VCaP (cell line): ENCODE results near the gene SGF29.

Experiments used
- H3K27ac ChIP-seq: fragments of 450-650 bp; 2 replicates; pipeline ENCODE4 v1.5.1; 2017
- TF ChIP-seq, protein P1 (sequence below): fragments of 450-650 bp; conservative IDR thresholded peaks from 2 replicates; pipeline ENCODE4 v1.5.1; 2017; ENCODE audit warnings: mild to moderate bottlenecking, moderate library complexity

SGF29 gene

DNA sequence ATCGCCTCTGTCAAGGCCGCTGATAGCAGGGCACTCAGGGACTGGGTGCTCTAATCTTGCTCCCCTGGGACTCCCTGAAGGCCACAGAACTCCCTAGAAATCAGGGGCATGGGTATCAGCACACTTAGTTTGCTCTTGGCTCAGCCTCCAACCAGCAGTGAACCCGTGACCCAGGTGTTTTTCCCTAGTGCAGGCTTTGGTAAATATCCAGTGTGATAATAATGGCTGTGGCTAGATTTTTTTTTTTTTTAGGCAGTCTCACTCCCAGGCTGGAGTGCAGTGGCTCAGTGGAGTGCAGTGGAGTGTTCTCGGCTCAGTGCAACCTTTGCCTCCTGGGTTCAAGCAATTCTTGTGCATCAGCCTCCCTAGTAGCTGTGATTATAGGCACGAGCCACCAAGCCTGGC lies 25.3 kb upstream of the SGF29 start:
- TF ChIP-seq, protein P1, sequence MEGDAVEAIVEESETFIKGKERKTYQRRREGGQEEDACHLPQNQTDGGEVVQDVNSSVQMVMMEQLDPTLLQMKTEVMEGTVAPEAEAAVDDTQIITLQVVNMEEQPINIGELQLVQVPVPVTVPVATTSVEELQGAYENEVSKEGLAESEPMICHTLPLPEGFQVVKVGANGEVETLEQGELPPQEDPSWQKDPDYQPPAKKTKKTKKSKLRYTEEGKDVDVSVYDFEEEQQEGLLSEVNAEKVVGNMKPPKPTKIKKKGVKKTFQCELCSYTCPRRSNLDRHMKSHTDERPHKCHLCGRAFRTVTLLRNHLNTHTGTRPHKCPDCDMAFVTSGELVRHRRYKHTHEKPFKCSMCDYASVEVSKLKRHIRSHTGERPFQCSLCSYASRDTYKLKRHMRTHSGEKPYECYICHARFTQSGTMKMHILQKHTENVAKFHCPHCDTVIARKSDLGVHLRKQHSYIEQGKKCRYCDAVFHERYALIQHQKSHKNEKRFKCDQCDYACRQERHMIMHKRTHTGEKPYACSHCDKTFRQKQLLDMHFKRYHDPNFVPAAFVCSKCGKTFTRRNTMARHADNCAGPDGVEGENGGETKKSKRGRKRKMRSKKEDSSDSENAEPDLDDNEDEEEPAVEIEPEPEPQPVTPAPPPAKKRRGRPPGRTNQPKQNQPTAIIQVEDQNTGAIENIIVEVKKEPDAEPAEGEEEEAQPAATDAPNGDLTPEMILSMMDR = no peak
- H3K27ac ChIP-seq = peak overlapping the region; percentile 62

DNA sequence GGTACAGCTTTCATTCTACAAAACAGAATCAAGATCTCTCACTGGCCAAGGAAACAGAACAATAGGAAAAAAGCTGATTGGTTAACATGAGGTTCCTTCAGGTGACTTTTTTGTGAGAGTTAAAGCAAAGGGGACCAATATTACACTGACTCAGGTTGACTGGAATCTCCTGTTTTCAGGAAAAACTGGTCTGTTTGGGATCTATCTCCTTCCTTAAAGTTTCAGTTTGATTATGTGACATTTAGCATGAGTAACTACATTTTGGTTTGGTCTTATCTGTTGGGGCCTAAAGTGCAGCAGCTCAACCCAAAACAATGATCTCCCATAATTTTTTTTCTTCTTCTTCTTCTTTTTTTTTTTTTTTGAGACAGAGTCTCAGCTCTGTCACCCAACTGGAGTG lies 24.6 kb upstream of the SGF29 start:
- H3K27ac ChIP-seq = peak overlapping the region; percentile 62
- TF ChIP-seq, protein P1 = no peak

DNA sequence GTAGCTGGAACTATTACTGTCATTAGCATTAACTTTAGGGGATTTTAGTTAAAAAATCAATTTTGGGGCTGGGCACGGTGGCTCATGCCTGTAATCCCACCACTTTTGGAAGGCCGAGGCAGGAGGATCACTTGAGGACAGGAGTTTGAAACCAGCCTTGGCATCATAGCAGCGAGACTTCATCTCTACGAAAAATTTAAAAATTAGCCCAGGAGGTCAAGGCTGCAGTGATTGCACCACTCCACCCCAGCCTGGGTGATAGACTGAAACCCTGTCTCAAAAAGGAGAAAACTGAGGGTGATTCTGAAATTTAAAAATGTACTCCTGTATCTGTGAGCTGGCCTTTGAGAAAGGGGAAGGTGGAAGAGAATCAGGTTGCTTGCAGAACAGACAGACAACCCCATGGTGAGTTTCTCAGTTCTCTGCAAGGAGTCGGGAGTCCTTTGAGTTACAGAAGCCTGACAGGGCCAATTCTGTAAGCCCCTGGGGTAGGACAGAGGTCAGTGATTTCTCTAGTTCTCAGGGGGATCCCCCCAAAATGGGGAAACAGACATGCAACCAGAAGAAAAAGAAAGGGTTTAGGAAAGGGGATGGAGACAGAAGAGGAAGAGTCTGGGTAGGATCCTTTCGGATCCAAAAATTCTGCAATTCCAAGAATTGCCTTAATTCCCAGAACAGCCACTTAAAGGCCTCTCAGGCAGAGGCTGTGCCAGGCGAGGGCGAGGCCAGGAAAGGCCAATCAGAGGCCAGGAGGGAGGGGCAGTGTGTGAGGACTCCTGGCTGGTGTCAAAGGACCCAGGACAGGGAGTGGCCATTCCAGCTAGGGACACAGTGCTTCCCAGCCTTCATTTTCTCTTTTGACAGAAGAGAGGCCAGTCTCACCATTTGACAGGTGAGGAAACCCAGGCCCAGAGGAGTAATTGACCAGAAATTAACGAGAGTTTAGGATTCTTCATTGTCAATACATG lies 21.7 kb upstream of the SGF29 start:
- H3K27ac ChIP-seq = peak overlapping the region; percentile 19; the same call in 1 of the 2 replicates
- TF ChIP-seq, protein P1 = no peak

- TF ChIP-seq, protein P1 = no peak
- H3K27ac ChIP-seq = peak overlapping the region; percentile 19; the same call in 1 of the 2 replicates
Measured at GRCh38 chr16:28532940-28533647, 20.6 kb upstream of the SGF29 start.

DNA sequence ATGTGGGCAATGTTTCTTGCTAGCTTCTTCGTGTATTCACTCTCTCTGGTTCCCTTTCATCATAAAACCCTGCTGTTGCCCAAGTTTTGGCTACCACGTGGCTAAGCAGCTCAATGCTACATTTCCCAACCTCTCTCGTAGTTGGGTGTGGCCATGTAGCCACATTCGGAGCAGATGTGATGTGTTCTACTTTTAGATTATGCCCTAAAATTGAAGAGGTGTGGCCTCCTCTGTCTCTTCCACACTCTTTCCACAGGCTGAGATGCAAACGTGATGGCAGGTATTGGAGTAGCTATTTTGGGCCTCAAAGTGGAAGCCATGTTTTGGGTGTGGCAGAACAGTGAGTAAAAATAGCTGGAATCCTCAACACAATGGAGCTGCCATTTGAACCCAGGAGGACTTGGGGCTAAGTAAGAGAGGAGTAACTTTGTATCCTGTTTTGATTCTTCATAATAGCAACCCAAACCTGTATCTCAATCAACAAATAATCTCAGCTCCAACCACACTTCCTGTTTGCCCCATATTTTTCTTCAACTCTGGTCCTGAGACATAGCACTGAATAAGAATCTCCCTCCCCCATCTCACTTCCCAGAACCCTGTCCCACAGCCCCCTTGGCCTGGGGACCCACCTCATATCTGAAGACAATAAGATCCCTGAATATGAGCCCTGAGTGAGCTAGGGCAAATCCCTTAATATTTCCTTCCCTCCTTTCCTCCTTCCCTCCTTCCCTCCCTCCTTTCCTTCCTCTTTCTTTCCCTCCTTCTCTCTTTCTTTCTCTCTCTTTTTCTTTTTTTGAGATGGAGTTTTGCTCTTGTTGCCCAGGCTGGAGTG lies 19.0 kb upstream of the SGF29 start:
- TF ChIP-seq, protein P1 = no peak
- peak overlapping the region; percentile 94; the same call in 1 of the 2 replicates for H3K27ac ChIP-seq

- peak overlapping the region; percentile 94 for H3K27ac ChIP-seq
- TF ChIP-seq, protein P1 = no peak
Measured at GRCh38 chr16:28537076-28537475, 16.6 kb upstream of the SGF29 start.
